GM19468 (cell line): ENCODE data around the gene DENND4A.
"Not testable (repeated sequence)": the region's sequence is repeated elsewhere in the genome, so short reads cannot be mapped to it uniquely, and the experiment has no call there.

ENCODE experiments used
- ATAC-seq: cut with Tn5 transposase; IDR thresholded peaks from one replicate; pipeline ENCODE4 v1.9.1; 2021; ENCODE audit warnings: mild to moderate bottlenecking, moderate library complexity, moderate number of reproducible peaks; ENCODE audit not compliant: unreplicated experiment; ENCODE audit errors: extremely low read depth

DENND4A gene

GRCh38 chr15:65821070-65821469 is 29.0 kb upstream of the DENND4A start:
- ATAC-seq, result no peak

- no peak for ATAC-seq
These were observed 27.5 kb upstream of the DENND4A start for GRCh38 chr15:65819563-65819960.

GRCh38 chr15:65818927-65819562 is 27.0 kb upstream of the DENND4A start:
- ATAC-seq, result peak; percentile 14

- ATAC-seq, result no peak
These were observed 24.3 kb upstream of the DENND4A start for GRCh38 chr15:65816441-65816840.

GRCh38 chr15:65816008-65816407 is 23.9 kb upstream of the DENND4A start:
- not testable (repeated sequence) for ATAC-seq

- ATAC-seq, result not testable (repeated sequence)
These were observed 22.2 kb upstream of the DENND4A start for GRCh38 chr15:65814271-65814670.

GRCh38 chr15:65812916-65813315 is 20.8 kb upstream of the DENND4A start:
- ATAC-seq, result no peak

GRCh38 chr15:65812467-65812866 is 20.4 kb upstream of the DENND4A start:
- no peak for ATAC-seq

GRCh38 chr15:65811835-65812234 is 19.7 kb upstream of the DENND4A start:
- no peak for ATAC-seq

GRCh38 chr15:65811011-65811733 is 19.1 kb upstream of the DENND4A start:
- ATAC-seq, result not testable (repeated sequence)

- ATAC-seq, result no peak
These were observed 14.3 kb upstream of the DENND4A start for GRCh38 chr15:65806397-65806796.

- no peak for ATAC-seq
These were observed 13.1 kb upstream of the DENND4A start for GRCh38 chr15:65805019-65805745.

GRCh38 chr15:65804252-65804931 is 12.3 kb upstream of the DENND4A start:
- ATAC-seq, result no peak

- no peak for ATAC-seq
These were observed 9.2 kb upstream of the DENND4A start for GRCh38 chr15:65801229-65801805.

- ATAC-seq, result no peak
These were observed 4.6 kb upstream of the DENND4A start for GRCh38 chr15:65796610-65797078.

- no peak for ATAC-seq
These were observed 3.6 kb upstream of the DENND4A start for GRCh38 chr15:65795663-65796216.

GRCh38 chr15:65793818-65794104 is 1.7 kb upstream of the DENND4A start:
- ATAC-seq, result no peak

- ATAC-seq, result no peak
These were observed 1.1 kb upstream of the DENND4A start for GRCh38 chr15:65792988-65793817.
